ENCODE results near the gene ZNF345.

The ZNF345 gene

DNA sequence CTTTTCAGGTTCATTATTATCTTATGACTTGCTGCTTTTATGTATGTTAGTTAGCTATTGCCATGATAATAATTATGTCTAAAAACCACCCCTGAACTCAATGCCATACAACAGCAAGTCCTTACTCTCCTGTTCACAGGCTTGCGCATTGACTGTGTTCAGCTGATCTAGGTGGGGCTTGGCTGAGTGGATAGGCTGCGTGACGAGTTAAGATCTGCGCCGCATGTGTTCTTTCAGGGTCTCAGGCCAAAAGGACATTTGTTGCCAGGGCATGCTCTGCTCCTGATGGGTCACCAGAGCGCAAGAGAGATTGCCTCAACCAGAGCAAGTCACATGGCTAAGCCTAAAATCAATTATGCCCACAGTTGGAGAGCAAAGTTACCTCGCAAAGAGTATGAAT is 66.3 kb downstream of the ZNF345 start:
- DNase-seq (ENCODE audit: low read depth in 1 of 2, low spot score in 1 of 2): no peak

DNA sequence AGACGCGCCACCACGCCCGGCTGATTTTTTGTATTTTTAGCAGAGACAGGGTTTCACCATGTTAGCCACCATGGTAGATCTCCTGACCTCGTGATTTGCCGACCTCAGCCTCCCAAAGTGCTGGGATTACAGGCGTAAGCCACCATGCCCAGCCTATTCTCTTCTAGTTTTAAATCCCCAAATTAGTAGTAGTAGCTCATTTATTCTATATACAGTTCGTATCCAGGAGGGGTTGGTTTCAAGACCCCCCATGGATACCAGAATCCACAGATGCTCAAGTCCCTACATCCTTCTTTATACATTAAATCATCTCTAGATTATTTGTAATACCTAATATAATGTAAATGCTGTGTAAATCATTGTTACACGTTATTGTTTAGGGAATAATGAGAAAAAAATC is 67.4 kb downstream of the ZNF345 start:
- no peak for DNase-seq (ENCODE audit: low read depth in 1 of 2, low spot score in 1 of 2)
